RWPE1 (cell line): Measurements from ENCODE around the gene LEO1.
A peak's percentile ranks its signal among the peaks of the same experiment; 100 is the strongest.

Experiments used
- CTCF ChIA-PET: fragments of 350-600 bp; sonication (Branson Sonifier 250); formaldehyde crosslinking; extraction: SDS; loops from one replicate; lab custom pipeline; 2021; lab: Yijun Ruan, JAX
- POLR2A ChIA-PET: fragments of 400-600 bp; formaldehyde crosslinking; extraction: SDS; loops from one replicate; lab custom pipeline; 2020; ENCODE audit warnings: antibody characterized with exemption; ENCODE audit not compliant: low non-redundant PET; lab: Yijun Ruan, JAX
- DNase-seq: peaks from one replicate; pipeline ENCODE4 v3.0.0; 2012; ENCODE audit warnings: low spot score
- H3K27ac ChIP-seq: fragments of 450-650 bp; 2 replicates; pipeline ENCODE4 v1.5.1; 2017
- TF ChIP-seq, protein P1 (sequence below): fragments of 450-650 bp; conservative IDR thresholded peaks from 2 replicates; pipeline ENCODE4 v1.5.1; 2017; ENCODE audit warnings: low read depth, mild to moderate bottlenecking

Gene LEO1

DNA sequence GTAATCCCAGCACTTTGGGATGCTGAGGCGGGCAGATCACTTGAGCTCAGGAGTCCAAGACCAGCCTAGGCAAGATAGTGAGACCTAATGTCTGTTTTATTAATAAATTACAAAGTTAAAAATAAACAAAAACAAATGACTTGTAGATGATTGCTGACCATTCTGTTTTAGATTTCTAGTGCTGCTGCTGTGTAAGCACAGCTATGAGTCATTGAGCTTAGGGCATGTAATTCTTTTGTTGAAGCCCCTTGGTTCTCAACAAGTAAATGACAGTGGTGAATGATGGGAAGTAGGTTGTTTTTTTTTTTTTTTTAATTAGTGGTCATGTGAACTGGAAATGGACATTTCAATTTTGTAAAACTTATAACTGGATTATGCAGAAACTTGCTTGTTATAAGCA is 63.3 kb downstream of the LEO1 start:
- no peak overlapping the region for H3K27ac ChIP-seq
- POLR2A ChIA-PET = no interaction called here
- TF ChIP-seq, protein P1, sequence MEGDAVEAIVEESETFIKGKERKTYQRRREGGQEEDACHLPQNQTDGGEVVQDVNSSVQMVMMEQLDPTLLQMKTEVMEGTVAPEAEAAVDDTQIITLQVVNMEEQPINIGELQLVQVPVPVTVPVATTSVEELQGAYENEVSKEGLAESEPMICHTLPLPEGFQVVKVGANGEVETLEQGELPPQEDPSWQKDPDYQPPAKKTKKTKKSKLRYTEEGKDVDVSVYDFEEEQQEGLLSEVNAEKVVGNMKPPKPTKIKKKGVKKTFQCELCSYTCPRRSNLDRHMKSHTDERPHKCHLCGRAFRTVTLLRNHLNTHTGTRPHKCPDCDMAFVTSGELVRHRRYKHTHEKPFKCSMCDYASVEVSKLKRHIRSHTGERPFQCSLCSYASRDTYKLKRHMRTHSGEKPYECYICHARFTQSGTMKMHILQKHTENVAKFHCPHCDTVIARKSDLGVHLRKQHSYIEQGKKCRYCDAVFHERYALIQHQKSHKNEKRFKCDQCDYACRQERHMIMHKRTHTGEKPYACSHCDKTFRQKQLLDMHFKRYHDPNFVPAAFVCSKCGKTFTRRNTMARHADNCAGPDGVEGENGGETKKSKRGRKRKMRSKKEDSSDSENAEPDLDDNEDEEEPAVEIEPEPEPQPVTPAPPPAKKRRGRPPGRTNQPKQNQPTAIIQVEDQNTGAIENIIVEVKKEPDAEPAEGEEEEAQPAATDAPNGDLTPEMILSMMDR = no peak

DNA sequence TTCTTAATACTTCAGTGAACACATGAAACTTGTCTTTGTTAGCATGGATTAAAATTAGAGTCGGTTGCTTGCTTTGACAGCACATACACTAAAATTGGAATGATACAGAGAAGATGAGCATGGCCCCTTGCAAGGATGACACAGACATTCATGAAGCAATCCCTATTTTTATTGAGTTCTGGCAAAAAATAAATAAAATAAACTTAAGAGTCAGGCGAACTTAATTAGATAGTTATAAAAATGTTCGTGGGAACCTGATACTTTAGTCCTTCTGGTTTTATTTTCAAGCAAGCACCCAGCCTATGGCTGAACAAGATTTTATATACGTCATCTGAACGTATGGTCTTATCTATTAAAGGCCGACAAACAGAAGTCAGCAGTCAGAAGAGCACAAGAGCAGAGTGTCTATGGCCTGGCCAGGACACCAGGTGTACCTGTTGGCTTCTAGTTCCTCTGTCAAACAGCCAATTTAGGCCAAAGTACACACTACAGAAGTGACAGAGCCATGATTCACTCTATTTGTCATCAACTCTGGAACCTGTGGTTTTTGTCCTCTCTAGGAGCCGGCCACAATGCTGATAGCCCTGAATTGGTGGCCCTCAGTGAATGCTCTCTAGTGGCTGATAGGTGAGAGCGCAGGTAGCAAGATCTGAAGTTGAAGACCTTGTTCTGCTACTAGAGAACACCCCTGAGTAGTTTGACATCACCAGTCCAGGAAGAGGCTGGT is 64.3 kb downstream of the LEO1 start:
- H3K27ac ChIP-seq = no peak overlapping the region
- CTCF ChIA-PET = no interaction called here
- peak; percentile 15 for DNase-seq
- POLR2A ChIA-PET = no interaction called here
- TF ChIP-seq, protein P1 = no peak

More for the DNA sequence above, 63.3 kb downstream of the LEO1 start:
- DNase-seq = no peak
- CTCF ChIA-PET = interaction anchor here (0.7 kb wide), 1 partner anchor 131 kb away, joined by 6 read pairs; no protein-coding TSS in a partner anchor

GRCh38 chr15:51904931-51905330 is 66.6 kb downstream of the LEO1 start:
- POLR2A ChIA-PET = no interaction called here
- H3K27ac ChIP-seq = no peak overlapping the region
- no peak for DNase-seq
- CTCF ChIA-PET = interaction anchor here (1.4 kb wide), 1 partner anchor 128 kb away, joined by 8 read pairs; no protein-coding TSS in a partner anchor
- TF ChIP-seq, protein P1 = no peak

DNA sequence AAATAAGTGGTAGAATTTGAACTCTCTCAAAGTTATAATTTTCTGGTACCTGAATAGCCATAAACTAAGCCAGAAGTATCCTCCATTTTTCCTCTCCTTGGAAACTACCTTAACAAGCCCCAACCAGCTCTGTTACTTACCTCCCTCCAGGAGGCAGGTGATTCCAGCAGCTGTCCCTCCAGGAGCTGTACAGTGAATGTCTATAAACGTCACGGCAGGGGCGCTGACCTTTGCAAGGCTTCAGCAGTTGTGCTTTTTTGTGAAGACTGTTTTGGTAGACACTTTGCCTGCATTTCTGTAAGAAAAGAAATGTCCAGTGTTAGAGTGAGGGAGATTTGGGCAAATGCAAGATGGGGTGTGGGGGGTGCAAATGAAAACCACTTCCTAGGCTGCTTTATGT is 67.2 kb downstream of the LEO1 start:
- ChIA-PET POLR2A (no interaction called here), CTCF (interaction anchor here (0.6 to 0.7 kb wide), 2 partner anchors 20 to 181 kb away, joined by 3 read pairs; no protein-coding TSS in a partner anchor)
- DNase-seq = no peak
- TF ChIP-seq, protein P1 = no peak
- no peak overlapping the region for H3K27ac ChIP-seq

GRCh38 chr15:51889486-51889885 is 82.1 kb downstream of the LEO1 start:
- H3K27ac ChIP-seq = no peak overlapping the region
- TF ChIP-seq, protein P1 = no peak
- POLR2A ChIA-PET = interaction anchor here (0.6 kb wide), 1 partner anchor 518 kb away, joined by 3 read pairs; no protein-coding TSS in a partner anchor
- CTCF ChIA-PET = interaction anchor here (0.8 to 1.2 kb wide), 2 partner anchors 239 to 939 kb away, joined by 3 to 4 read pairs; no protein-coding TSS in a partner anchor
- no peak for DNase-seq

DNA sequence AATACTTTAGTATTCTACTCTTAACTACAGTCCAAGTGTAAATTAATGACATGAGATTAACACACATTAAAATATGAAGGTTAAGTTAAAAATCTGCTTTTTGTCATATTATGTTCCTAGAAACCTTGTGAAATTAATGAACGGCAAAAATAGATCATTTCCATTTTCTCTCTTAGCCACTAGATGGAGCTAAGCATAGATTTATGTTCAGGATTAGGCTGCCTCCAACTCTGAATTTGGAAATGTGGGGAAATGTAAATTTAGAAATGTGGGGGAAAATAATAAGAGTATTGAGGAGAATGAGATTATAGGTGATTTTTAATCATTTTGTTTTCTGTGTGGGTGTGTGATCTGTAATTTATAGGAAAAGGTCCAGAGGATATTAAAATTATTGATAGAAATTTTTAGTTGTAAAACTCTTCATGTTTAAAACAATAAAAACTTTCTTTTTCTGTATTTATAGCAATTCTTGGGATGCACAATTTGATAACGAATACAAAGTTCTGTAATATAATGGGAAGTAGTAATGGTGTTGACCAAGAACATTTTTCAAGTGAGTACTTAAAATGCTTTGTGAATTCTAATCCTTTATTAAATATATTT is 82.9 kb downstream of the LEO1 start:
- ChIA-PET CTCF (interaction anchor here (0.6 to 1.2 kb wide), 6 partner anchors 19 to 1162 kb away, joined by 3 to 4 read pairs (median 4); no protein-coding TSS in a partner anchor), POLR2A (no interaction called here)
- TF ChIP-seq, protein P1 = peak; percentile 95
- peak; percentile 55 for DNase-seq
- H3K27ac ChIP-seq = no peak overlapping the region
